ENCODE results near the gene SEC14L3.
"Not testable (repeated sequence)": the region's sequence is repeated elsewhere in the genome, so short reads cannot be mapped to it uniquely, and the experiment has no call there.

The SEC14L3 gene

GRCh38 chr22:30486118-30486517 is 14.3 kb upstream of the SEC14L3 start:
- no peak for DNase-seq (ENCODE audit: low read depth, low spot score)

- peak; percentile 74 for DNase-seq (ENCODE audit: low read depth, low spot score)
Measured at GRCh38 chr22:30485362-30485988, 13.7 kb upstream of the SEC14L3 start.

- DNase-seq (ENCODE audit: low read depth, low spot score) = no peak
Measured at GRCh38 chr22:30483169-30483568, 11.4 kb upstream of the SEC14L3 start.

- DNase-seq (ENCODE audit: low read depth, low spot score) = peak; percentile 43
Measured at GRCh38 chr22:30481711-30482110, 9.9 kb upstream of the SEC14L3 start.

- DNase-seq (ENCODE audit: low read depth, low spot score) = no peak
Measured at GRCh38 chr22:30479981-30480380, 8.2 kb upstream of the SEC14L3 start.

- no peak for DNase-seq (ENCODE audit: low read depth, low spot score)
Measured at GRCh38 chr22:30474683-30475424, 3.0 kb upstream of the SEC14L3 start.

GRCh38 chr22:30474121-30474520 is 2.3 kb upstream of the SEC14L3 start:
- no peak for DNase-seq (ENCODE audit: low read depth, low spot score)

GRCh38 chr22:30472994-30473720 is 1.3 kb upstream of the SEC14L3 start:
- no peak for DNase-seq (ENCODE audit: low read depth, low spot score)

GRCh38 chr22:30470655-30471054 is 1.2 kb downstream of the SEC14L3 start:
- DNase-seq (ENCODE audit: low read depth, low spot score) = no peak

- no peak for DNase-seq (ENCODE audit: low read depth, low spot score)
Measured at GRCh38 chr22:30469165-30469564, 2.7 kb downstream of the SEC14L3 start.

- DNase-seq (ENCODE audit: low read depth, low spot score) = not testable (repeated sequence)
Measured at GRCh38 chr22:30460555-30460954, 11.3 kb downstream of the SEC14L3 start.

- no peak for DNase-seq (ENCODE audit: low read depth, low spot score)
Measured at GRCh38 chr22:30460147-30460546, 11.7 kb downstream of the SEC14L3 start.

GRCh38 chr22:30459181-30460052 is 12.4 kb downstream of the SEC14L3 start:
- DNase-seq (ENCODE audit: low read depth, low spot score) = peak; percentile 65

GRCh38 chr22:30457981-30458380 is 13.8 kb downstream of the SEC14L3 start:
- DNase-seq (ENCODE audit: low read depth, low spot score) = peak; percentile 20

GRCh38 chr22:30455075-30455840 is 16.6 kb downstream of the SEC14L3 start:
- DNase-seq (ENCODE audit: low read depth, low spot score) = no peak

- DNase-seq (ENCODE audit: low read depth, low spot score) = peak; percentile 8
Measured at GRCh38 chr22:30453731-30454510, 17.9 kb downstream of the SEC14L3 start.

GRCh38 chr22:30452861-30453260 is 19.0 kb downstream of the SEC14L3 start:
- DNase-seq (ENCODE audit: low read depth, low spot score) = no peak

GRCh38 chr22:30451488-30451887 is 20.3 kb downstream of the SEC14L3 start:
- not testable (repeated sequence) for DNase-seq (ENCODE audit: low read depth, low spot score)

- DNase-seq (ENCODE audit: low read depth, low spot score) = no peak
Measured at GRCh38 chr22:30447656-30448055, 24.2 kb downstream of the SEC14L3 start.

Data from astrocyte of the hippocampus (primary cell).